Epidermal melanocyte (primary cell): ENCODE results near the gene PDE3A.

ENCODE experiments used
- DNase-seq: peaks from one replicate; pipeline ENCODE4 v3.0.0; 2011; ENCODE audit warnings: low spot score; ENCODE audit not compliant: insufficient read length

The PDE3A gene

DNA sequence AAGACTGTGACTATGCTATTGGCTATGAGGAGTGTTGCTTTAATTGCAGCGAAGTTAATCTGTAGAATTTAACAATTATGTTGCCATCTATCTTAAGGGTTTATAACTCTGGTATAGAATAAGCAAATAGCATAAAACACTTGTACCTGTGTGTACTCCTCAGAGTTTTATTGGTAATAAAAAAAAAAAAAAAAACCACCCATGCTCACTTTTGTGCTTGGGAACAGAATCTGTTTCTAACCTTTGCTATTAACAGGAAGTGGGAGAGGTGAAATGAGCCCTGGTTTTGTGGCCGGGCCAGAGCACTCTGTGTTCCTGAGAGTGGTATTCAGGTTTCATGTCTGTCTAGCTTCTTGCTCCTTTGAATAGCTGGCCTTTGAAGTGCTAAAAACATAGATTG is 53.1 kb downstream of the PDE3A start:
- DNase-seq = no peak

DNA sequence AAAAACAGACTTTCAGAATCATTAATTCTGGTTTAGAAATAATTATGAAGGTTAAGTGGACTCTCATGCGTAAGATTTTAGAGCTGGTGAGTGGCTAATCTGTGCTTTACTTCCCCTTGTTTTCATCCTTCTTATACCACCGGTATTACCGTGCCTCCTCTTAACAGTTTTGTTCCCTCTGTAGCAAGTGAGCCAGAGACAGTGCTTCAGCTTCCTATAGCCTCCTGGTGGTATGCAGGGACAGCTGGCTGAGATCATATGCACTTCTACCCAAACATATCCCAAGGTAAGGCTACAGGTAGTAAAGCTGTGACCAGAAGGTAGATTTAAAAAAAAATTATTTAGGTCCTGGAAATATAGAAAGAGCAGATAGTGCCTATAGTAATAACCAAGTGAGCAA is 55.2 kb downstream of the PDE3A start:
- no peak for DNase-seq

DNA sequence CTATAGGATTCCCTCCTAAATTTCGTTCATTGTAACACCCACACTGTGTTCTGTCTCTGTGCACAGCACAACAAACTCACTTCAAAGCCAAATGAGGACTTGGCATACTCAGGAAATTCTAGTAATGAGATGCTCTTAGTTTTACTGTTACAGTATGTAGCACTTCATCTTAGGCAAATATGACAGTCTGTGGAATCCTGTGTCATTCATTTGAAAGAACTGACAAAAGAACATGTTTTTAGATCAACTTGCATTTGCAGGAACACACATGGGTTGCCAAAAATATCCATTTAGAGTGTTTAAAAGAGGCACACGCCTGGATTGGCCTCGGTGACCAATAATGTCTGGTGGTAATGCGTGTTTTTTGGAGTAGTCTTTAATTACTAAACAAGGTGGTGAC is 56.5 kb downstream of the PDE3A start:
- DNase-seq = no peak

DNA sequence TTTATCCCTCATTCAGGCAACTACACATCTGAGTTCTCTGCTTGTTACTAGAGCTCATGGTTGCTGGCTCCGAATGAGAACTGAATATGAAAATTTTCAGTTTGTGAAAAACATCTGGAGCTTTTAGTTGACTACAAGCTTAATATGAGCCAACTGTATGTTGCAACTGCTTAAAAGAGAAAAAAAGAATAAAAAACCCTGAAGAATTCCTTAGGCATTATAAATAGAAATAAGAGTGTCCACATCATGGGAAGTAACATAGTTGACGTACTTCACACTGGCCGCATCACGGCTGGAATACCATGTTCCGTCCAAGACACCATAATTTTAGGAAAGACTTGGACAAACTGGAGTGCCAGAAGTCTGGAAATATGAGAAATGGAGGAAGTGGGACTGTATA is 57.9 kb downstream of the PDE3A start:
- no peak for DNase-seq

DNA sequence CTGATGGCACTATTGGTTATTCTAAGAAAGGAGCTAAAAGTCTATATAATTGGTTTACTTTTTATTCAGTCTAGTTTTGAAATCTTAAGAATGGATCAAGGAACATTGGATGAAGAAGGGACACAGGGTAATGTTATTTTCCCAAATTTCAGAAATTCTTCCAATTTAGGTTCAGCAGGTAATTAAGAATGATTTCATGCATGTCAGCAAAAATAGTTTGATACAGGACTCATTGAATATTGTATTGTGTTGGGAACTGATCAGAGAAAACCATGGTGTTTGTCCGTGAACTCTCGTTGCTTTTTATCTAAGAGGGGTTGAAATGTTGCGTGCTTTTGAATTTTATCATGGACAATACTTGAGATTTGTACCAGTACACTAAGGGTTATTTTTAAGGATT is 58.6 kb downstream of the PDE3A start:
- no peak for DNase-seq

DNA sequence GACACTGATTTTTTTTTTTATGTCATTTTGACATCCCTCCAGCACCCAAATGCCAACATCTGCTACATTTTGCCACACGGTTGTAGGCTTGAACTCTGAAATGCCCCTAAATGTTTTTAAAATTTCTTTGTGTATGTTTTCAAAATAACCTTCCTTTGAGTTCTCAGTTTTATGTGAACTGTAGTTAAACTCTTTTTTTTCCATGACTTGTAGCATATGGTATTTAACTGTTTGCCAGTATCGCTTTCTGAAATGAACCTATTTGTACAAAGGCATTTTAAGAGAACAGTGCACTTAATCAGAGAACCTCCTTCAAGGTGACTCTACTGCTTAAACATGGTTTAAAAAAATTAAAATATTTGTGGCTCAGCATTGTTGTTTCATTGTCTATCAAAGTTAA is 61.5 kb downstream of the PDE3A start:
- no peak for DNase-seq

DNA sequence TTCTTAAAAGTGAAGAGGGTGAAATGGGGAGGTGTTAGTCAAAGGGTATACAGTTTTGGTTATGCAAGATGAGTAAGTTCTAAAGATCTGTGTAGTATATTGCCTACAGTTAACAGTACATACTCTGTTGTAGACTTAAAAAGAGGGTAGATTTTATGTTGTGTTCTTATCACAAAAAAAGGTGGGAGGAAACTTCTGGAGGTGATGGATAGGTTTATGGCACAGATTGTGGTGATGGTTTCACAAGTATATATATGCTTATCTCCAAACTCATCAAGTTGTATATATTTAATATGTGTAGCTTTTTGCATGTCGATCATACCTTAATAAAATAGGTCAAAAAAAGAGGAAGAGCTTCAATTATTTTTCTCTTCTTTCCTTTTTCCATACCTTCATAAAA is 64.0 kb downstream of the PDE3A start:
- no peak for DNase-seq

DNA sequence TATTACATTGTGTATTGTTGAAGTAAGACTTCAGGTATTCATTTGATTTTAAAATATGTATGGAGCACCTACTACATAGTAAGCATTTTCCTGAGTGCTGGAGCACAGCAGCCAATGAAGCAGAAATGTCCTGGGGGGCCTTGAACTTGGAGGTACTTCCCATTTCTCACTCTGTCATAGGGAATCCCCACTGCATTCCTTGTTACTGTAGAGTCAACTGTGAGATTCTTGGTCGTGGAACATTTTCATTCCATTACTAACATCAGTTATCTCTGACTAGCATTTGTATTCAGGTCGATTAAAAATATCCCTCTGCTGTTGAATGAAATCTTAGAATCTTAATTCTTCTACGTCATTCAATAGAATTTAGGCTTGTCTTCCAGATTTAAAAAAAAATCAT is 66.7 kb downstream of the PDE3A start:
- no peak for DNase-seq

DNA sequence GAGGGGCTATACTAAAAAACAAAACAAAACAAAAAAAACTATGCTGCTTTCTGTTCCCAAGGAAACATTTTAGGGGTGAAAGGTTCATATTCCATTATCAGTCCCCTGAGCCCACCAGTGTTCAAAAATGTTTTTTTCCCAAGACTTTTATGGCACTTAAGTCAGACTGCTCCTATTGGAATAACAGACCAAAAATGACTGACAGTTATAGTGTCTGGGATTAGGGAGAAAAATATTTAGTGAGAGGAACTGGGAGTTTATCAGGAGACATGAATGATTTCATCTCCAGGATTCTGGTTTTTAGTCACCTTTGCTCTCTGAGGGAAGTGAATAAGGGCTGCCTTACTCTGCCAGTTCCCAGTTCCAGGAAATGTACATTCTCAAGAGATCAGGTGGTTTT is 68.0 kb downstream of the PDE3A start:
- no peak for DNase-seq

DNA sequence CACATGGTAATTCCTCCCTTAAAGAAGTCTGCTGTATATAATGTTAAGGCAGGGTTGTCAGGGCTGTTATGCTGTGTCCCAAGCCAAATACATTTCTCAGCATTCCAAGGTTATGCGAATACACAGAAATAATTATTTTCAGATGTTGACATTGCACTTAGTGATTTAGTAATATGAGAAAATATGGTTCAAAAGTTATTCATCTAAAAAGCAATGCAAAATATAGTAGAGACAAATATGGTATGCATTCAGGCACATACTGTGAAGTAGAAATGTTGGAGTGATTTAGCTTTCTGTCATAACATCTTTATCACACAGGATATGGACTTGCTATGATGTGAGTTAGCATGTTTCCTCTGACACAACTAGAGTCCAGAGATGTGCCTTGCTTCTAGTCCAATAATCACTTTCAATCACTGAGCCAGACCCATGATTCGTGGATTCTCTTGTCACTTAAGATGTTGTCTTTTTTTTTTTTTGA is 70.0 kb downstream of the PDE3A start:
- no peak for DNase-seq

DNA sequence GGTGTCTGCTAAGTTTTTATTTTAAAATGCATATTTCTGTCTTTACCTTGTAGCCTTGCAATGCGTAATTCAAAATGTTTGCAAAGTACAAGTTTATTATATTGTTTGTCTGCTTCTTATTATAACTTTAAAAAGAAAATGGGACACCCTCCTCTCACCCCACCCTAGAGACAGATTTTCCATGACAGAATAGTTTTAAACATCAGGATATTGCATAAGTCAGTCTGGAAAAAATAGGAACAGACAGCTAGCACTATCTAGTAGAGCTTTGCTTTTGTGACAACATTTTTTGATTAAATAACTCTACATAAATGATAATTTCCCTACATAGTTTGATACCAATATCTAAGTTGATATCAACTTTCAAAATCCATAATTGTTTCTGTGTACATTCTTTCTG is 71.3 kb downstream of the PDE3A start:
- no peak for DNase-seq

DNA sequence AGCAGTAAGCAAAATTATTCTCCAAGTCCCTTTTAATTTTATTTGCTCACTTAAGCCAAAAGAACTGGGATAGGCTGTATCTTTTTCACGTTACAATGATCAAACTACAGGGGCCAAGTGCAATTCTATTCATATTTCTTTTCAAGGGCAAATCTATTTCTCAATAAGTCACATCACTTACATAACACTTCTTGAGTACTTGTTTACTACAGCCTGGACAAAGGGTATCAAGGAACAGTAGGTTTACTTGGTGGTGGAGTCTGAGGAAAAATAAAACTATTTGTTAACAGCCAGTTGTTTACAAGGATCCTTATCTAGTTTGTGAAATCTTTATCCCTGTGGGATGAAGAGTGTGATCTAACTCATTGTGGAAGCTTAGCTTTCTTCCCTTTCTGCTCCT is 72.1 kb downstream of the PDE3A start:
- no peak for DNase-seq

DNA sequence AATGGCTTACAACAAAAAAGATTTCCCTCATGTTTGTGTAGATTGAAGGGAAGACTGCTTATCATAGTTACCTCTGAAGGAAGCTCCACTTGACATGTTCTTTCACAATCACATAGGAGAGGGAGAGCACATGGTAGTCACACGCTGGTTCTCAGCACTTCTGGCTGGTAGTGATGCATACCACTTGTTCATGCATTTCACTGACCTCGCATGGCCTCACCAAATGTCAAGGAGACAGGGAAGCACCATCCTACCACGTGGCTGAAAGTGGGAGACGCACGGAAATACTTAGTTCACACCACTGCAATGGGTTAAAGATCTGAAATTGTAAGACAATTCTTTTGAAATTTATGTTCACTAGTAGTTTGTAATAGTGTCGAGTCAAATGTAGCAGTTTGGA is 74.0 kb downstream of the PDE3A start:
- DNase-seq = no peak

DNA sequence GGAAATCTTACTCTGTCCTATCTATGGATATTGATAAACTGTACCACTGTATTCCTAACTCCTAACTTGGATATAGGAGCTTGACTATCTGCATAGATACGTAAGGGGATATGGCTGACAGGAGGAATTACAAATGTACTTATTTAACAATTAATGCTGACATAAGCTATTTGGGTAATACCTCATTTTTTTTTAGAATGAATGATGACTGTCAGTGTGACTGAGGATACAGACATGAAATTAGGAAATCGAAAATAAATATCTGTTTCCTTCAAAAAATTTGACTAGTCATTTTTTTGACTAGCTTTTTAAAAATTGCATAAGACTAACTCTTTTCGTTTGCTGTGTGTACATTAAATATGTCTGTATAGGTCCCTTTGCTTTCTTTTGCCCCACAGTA is 74.9 kb downstream of the PDE3A start:
- DNase-seq = no peak

DNA sequence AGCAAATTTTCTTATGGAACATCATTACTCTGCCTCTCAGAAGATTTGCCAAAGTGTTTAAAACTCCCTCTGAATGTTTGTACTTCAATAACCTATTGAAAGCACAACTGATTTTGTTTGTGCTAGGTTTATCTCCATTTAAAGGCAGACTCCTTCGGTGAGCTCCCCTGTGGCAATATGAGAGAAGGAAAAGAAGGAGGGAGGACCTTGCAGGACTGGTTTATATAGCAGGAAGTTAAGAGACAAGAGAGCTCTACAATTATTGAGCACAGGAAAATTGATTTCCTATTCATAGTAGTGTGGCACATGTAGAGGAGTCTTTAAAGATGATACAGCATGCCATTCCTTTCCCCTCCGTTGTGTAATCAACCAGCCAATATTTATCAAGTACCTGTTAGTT is 75.5 kb downstream of the PDE3A start:
- DNase-seq = no peak

DNA sequence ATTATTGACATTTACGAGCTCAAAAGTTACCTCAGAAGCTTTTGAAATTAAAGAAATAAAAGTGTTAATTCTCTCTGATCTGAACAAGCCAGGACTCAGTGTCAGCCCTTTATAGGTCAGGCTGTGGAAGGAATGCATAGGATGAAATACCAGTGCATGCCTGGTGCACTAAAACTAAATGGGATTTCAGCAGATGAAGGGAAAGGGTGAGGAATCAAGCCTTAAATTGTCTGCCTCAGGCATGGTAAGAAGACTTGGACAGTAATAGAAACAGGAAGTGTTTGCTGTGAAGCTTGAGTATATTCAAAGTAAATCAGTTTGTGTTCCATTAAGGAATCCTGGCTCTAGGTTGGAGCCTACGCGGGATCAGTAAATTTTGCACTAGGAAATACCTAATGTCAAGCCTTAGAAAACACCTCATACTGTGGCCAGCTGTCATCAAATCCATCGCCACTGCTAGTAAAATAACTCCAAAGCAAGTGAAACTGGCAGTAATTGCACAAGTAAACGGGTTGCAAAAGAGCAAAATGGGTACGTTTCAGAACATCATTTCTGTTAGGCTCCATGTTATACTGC is 76.3 kb downstream of the PDE3A start:
- no peak for DNase-seq

DNA sequence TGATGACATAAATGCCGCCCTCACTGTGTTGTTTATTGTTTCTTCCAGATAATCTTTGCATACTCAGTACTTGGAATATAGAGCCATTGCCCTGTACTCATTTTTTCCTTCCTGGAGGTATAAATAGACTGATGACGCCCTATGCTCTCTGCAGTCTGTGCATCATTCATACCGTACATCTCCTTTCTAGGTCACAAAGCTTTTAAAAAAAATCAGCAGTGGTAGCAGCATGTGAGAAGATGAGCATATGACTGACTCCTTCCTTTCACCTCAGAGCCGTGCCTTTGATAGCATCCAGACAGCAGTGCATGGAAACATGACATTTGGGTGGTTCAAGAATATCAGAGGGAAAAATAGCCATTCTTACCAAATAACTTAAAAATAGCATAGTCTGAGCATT is 77.3 kb downstream of the PDE3A start:
- DNase-seq = no peak

DNA sequence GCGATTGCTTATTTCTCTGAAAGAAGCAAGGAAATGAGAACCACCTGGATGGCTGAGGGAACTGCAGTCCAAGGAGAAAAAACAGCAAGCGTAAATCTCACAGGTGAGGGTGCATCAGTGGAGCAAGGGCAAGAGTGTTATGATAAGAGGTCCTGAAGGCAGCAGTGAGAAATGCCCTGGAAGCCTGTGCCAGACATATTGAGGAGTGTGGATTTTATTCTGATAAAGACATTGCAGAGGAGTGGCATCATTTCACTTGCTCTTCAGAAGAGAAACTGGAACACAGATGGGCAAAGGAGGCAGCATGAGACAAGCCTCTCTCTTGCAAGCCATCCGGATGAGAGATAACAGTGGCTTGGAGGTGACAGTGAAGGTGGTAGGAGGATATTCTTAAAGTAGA is 78.5 kb downstream of the PDE3A start:
- no peak for DNase-seq

DNA sequence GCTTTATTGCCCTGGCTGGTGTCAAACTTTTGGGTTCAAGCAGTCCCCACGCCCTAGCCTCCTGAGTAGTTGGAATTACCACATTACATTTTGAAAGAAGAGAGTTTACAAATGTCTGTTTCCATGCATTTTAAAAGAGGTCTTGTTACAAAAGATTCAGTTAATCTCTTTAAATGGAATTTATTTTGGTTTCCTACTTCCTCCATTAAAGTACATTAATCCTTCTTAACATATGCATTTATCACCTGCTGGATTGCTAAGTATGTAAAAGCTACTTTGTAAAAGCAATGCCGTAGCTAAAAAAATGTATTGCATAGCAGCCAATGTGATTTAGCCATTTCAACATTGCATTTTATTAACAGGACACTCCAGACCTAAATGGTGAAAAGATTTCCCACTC is 80.4 kb downstream of the PDE3A start:
- DNase-seq = no peak

DNA sequence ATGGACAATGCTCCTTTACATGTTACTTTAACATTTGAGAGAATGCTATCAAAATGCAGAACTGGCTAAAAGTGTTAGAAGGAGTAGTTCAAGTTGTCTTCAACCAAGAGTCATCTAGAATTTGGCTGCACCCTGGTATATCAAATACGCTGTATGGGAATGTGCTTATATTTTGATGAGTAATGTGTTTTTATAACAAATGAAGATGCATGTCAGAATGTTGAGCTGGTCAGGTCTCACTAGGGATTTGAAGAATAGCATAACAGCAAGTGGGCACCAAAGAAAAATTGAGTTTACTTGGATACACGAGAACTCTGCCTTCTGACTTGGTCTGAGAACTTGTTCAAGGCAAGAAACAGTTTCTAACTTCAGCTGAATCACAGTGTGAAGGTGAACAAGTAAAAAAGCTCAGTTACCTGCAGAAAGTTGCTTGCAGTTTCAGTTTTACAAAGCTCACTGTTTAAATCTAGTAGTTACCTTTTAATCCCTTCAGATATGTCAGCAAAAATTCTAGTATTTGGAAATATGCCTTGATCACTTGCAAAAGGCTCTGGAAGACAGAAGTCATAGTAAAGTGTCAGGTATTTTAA is 82.3 kb downstream of the PDE3A start:
- no peak for DNase-seq

DNA sequence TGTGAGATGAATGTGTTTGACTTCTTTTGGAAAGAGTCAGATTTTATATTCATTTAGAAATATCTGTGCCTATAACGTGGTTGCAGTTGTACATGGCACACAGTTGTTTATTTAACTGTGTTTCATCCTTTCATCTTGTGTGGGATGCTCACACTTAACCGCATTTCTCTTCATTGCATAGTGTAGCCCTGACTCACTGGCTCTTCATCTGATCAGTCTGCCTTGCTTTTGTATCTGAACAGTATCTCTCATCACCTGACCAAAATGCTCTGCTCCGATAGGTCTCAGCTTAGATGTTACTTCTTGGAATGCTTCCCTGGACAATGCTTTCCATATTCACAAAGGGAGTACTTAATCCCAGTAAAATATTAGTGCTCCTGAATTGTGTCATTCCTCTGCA is 83.4 kb downstream of the PDE3A start:
- DNase-seq = no peak

DNA sequence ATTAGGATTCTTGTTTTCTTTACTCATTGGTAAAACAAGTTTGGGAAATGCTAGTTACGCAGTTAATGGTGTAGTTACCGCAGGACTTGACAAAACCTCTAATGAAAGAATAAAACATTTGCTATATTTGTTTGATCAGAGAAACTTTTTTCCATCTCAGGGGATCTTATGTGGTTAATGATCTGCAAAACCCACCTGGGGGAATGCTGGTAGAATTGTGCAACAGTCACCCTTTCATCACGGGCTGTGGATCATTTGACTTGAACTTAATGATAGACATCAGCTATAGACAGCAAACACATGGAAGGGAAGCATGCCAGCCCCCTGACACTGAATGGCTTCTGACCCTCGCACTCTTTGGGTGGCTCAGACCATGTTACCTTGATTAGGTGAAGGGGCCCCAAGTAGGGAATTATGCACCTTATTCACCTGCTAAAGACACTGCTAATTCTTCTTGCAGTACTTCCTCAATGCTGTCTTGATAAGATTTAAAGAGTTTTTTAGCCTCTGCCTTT is 84.2 kb downstream of the PDE3A start:
- no peak for DNase-seq

DNA sequence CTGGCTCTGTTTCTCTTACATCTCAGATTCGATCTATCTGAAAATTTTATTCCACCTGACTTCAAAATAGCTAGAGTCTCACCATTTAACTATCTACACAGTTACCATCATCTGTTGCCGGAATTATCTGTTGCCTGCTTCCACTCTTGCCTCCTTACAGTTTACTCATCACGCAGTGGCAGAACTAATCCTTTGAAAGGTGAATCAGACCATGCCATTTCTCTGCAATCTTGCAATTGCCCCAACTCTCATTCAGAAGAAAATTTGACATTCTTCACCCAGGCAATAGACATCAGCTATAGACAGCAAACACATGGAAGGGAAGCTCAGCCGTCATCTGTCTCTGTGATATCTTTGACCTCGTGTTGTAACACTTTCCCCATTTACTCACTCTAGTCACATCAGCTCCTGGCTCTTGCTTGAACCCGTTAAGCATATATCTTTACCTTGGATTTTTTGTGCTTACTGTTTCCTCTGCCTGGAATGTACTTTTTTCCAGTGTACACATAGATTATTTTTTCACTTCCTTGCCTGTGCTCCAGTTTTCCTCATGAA is 85.5 kb downstream of the PDE3A start:
- DNase-seq = no peak
